Activated T-cell treated with anti-CD3 and anti-CD28 coated beads for 48 hours (primary cell): ENCODE data around the gene GAPT.
A peak's percentile ranks its signal among the peaks of the same experiment; 100 is the strongest.

ENCODE experiments used
- DNase-seq: peaks from one replicate; pipeline ENCODE4 v3.0.0-alpha.2; 2020; ENCODE audit warnings: low read depth

The GAPT gene

GRCh38 chr5:58462154-58462553 is 29.1 kb upstream of the GAPT start:
- DNase-seq, result no peak

GRCh38 chr5:58462623-58463230 is 28.5 kb upstream of the GAPT start:
- DNase-seq, result peak; percentile 6

- DNase-seq, result no peak
Observed at GRCh38 chr5:58466939-58467338, 24.3 kb upstream of the GAPT start.

GRCh38 chr5:58469896-58470295 is 21.3 kb upstream of the GAPT start:
- DNase-seq, result no peak

GRCh38 chr5:58475404-58475803 is 15.8 kb upstream of the GAPT start:
- DNase-seq, result no peak

- no peak for DNase-seq
Observed at GRCh38 chr5:58477760-58478376, 13.4 kb upstream of the GAPT start.

- no peak for DNase-seq
Observed at GRCh38 chr5:58481066-58481676, 10.1 kb upstream of the GAPT start.

- no peak for DNase-seq
Observed at GRCh38 chr5:58481828-58482227, 9.4 kb upstream of the GAPT start.

- DNase-seq, result no peak
Observed at GRCh38 chr5:58482536-58482935, 8.7 kb upstream of the GAPT start.

- DNase-seq, result no peak
Observed at GRCh38 chr5:58484505-58484904, 6.7 kb upstream of the GAPT start.

- no peak for DNase-seq
Observed at GRCh38 chr5:58486290-58486689, 4.9 kb upstream of the GAPT start.

- DNase-seq, result no peak
Observed at GRCh38 chr5:58490402-58491050, 709 bp upstream of the GAPT start.

- no peak for DNase-seq
Observed at GRCh38 chr5:58493141-58493540, 1.9 kb downstream of the GAPT start.

GRCh38 chr5:58496488-58496887 is 5.3 kb downstream of the GAPT start:
- no peak for DNase-seq

GRCh38 chr5:58497386-58497785 is 6.2 kb downstream of the GAPT start:
- DNase-seq, result no peak

- no peak for DNase-seq
Observed at GRCh38 chr5:58497921-58498320, 6.7 kb downstream of the GAPT start.

- no peak for DNase-seq
Observed at GRCh38 chr5:58498340-58498942, 7.2 kb downstream of the GAPT start.

- no peak for DNase-seq
Observed at GRCh38 chr5:58499231-58499630, 8.0 kb downstream of the GAPT start.

GRCh38 chr5:58499941-58500340 is 8.7 kb downstream of the GAPT start:
- no peak for DNase-seq

GRCh38 chr5:58501778-58502417 is 10.7 kb downstream of the GAPT start:
- DNase-seq, result no peak

GRCh38 chr5:58503390-58504046 is 12.3 kb downstream of the GAPT start:
- no peak for DNase-seq

GRCh38 chr5:58504766-58505165 is 13.5 kb downstream of the GAPT start:
- no peak for DNase-seq
